Activated naive CD4-positive, alpha-beta T cell treated with anti-CD3 and anti-CD28 coated beads for 36 hours (primary cell): ENCODE data around the gene SRRT. TPM values are rescaled to one million over a fixed set of nuclear protein-coding genes. Genes with fewer than 3 reads are reported as not detected.
A peak's percentile ranks its signal among the peaks of the same experiment; 100 is the strongest.

ENCODE experiments used
- CTCF ChIA-PET: fragments of 350-600 bp; sonication (Branson Sonifier 250); formaldehyde crosslinking; loops from one replicate; lab custom pipeline; 2021; ENCODE audit warnings: antibody characterized with exemption; lab: Charles Lee
- DNase-seq: peaks from one replicate; pipeline ENCODE4 v3.0.0-alpha.2; 2020
- H3K27ac Mint-ChIP-seq: one replicate; pipeline ENCODE4 v1.8.0; 2021; ENCODE audit warnings: mild to moderate bottlenecking, mixed read lengths
- H3K27me3 Mint-ChIP-seq: one replicate; pipeline ENCODE4 v1.8.0; 2021; ENCODE audit warnings: low read depth, mixed read lengths
- H3K36me3 Mint-ChIP-seq: one replicate; pipeline ENCODE4 v1.8.0; 2021; ENCODE audit warnings: low read depth, mixed read lengths
- H3K4me1 Mint-ChIP-seq: one replicate; pipeline ENCODE4 v1.8.0; 2021; ENCODE audit warnings: low read depth, mixed read lengths
- H3K4me3 Mint-ChIP-seq: one replicate; pipeline ENCODE4 v1.8.0; 2021; ENCODE audit warnings: mild to moderate bottlenecking, moderate library complexity, mixed read lengths
- H3K9me3 Mint-ChIP-seq: one replicate; pipeline ENCODE4 v1.8.0; 2021; ENCODE audit warnings: mixed read lengths
- intact Hi-C: fragments of 100-400 bp; cut with micrococcal nuclease; formaldehyde crosslinking; loops from one replicate; pipeline ENCODE4 v1.15.1; 2023
- total RNA-seq, 2 experiments: library from RNA; stranded (reverse); gene quantifications; one replicate each; pipeline ENCODE4 v1.2.3, GENCODE V29; 2021

The SRRT gene
- total RNA-seq, 2 experiments from 2014 or later = 166 to 169 TPM

- intact Hi-C loops = no loop called here
- DNase-seq = no peak
- H3K27me3 Mint-ChIP-seq = no peaks in the 10 kb centered on the region
- CTCF ChIA-PET = no interaction called here
- H3K4me1 Mint-ChIP-seq = no peaks in the 10 kb centered on the region
- no peak overlapping the region for H3K4me3 Mint-ChIP-seq
- no peak overlapping the region for H3K27ac Mint-ChIP-seq
- H3K36me3 Mint-ChIP-seq = peaks cover 17% of the 10 kb centered on the region
- no peaks in the 10 kb centered on the region for H3K9me3 Mint-ChIP-seq
Measured at GRCh38 chr7:100860702-100861615, 13.9 kb upstream of the SRRT start.

DNA sequence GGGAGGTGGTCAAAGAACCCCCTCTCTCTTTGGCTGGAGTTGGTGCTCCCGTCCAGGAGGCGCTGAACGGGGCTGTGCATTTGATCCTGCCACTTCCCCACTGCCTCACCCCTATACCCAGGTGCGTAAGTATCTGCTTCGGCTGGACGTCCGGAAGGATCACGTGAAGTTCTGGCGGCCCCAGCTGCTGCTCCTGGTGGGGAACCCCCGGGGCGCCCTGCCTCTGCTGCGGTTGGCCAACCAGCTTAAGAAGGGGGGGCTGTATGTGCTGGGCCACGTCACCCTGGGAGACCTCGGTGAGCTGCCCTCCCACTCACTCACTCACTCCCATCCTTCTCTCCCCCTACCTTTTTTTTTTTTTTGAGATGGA lies 13.3 kb upstream of the SRRT start:
- H3K4me3 Mint-ChIP-seq = no peak overlapping the region
- no peaks in the 10 kb centered on the region for H3K9me3 Mint-ChIP-seq
- intact Hi-C loops = no loop called here
- no peak for DNase-seq
- H3K4me1 Mint-ChIP-seq = peaks cover 3% of the 10 kb centered on the region
- no peak overlapping the region for H3K27ac Mint-ChIP-seq
- CTCF ChIA-PET = interaction anchor here (0.8 kb wide), 1 partner anchor 62 kb away, joined by 4 read pairs; no protein-coding TSS in a partner anchor
- peaks cover 17% of the 10 kb centered on the region for H3K36me3 Mint-ChIP-seq
- no peaks in the 10 kb centered on the region for H3K27me3 Mint-ChIP-seq

GRCh38 chr7:100863406-100863950 lies 11.4 kb upstream of the SRRT start:
- Mint-ChIP-seq H3K9me3 (no peaks in the 10 kb centered on the region), H3K4me1 (peaks cover 14% of the 10 kb centered on the region), H3K36me3 (peaks cover 16% of the 10 kb centered on the region), H3K27me3 (no peaks in the 10 kb centered on the region), H3K4me3 (no peak overlapping the region), H3K27ac (no peak overlapping the region)
- CTCF ChIA-PET = no interaction called here
- intact Hi-C loops = no loop called here
- DNase-seq = no peak

GRCh38 chr7:100864263-100864845 lies 10.5 kb upstream of the SRRT start:
- intact Hi-C loops = no loop called here
- Mint-ChIP-seq H3K27me3 (no peaks in the 10 kb centered on the region), H3K4me3 (no peak overlapping the region), H3K36me3 (peaks cover 19% of the 10 kb centered on the region), H3K27ac (no peak overlapping the region), H3K4me1 (peaks cover 14% of the 10 kb centered on the region), H3K9me3 (no peaks in the 10 kb centered on the region)
- CTCF ChIA-PET = interaction anchor here (0.7 kb wide), 1 partner anchor 65 kb away, joined by 7 read pairs; no protein-coding TSS in a partner anchor
- DNase-seq = no peak

DNA sequence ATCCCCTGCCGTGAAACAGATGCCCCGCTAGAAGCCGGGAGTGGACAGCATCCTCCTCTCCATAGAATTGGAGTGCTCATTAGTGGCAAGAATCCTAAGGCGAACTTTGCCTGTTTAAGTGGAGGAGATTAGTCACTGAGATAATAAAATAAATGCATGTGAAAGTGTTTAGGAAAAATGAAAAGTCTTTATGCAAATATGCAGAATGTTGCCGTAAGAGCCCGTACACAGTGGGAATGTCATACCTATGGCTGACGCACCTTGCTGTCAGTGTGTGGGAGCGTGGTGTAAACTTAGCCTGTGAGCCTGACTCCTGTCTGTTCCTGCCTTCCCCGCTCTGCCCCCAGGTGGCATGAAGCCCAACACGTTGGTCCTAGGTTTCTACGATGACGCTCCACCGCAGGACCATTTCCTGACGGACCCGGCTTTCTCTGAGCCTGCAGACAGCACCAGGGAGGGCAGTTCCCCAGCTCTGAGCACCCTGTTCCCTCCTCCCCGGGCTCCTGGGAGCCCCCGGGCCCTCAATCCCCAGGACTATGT lies 9.5 kb upstream of the SRRT start:
- H3K9me3 Mint-ChIP-seq = no peaks in the 10 kb centered on the region
- no peaks in the 10 kb centered on the region for H3K27me3 Mint-ChIP-seq
- H3K27ac Mint-ChIP-seq = peak overlapping the region; percentile 26
- no peak for DNase-seq
- peaks cover 14% of the 10 kb centered on the region for H3K4me1 Mint-ChIP-seq
- CTCF ChIA-PET = no interaction called here
- H3K4me3 Mint-ChIP-seq = peak overlapping the region; percentile 39
- peaks cover 12% of the 10 kb centered on the region for H3K36me3 Mint-ChIP-seq
- intact Hi-C loops = no loop called here

GRCh38 chr7:100865938-100866728 lies 8.8 kb upstream of the SRRT start:
- Mint-ChIP-seq H3K27me3 (no peaks in the 10 kb centered on the region), H3K27ac (peak overlapping the region; percentile 93), H3K4me1 (peaks cover 14% of the 10 kb centered on the region), H3K36me3 (peaks cover 6% of the 10 kb centered on the region), H3K4me3 (peak overlapping the region; percentile 90), H3K9me3 (no peaks in the 10 kb centered on the region)
- intact Hi-C loops = no loop called here
- peak; percentile 34 for DNase-seq
- CTCF ChIA-PET = interaction anchor here (0.9 kb wide), 1 partner anchor 161 kb away, joined by 3 read pairs; the partner anchor contains the start of gene POP7

DNA sequence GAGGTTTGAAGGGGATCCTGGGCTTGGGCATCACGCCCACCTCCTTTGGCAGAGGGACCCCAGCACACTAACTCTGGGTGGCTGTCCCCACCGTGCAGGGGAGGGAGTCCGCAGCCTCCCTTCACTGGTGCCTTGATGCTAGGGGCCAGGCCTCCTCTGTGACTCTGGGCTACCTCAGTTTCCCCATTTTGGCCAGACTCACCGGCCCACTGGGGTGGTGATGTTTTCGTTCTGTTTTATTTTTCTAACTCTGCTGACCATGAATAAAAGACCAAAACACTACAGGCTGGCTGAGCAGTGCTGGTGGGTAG lies 8.2 kb upstream of the SRRT start:
- intact Hi-C loops = loop anchor here (1.0 kb wide), 1 partner anchor 9 kb away; the partner anchor contains the start of gene SRRT
- Mint-ChIP-seq H3K27me3 (no peaks in the 10 kb centered on the region), H3K4me1 (peaks cover 14% of the 10 kb centered on the region), H3K4me3 (peak overlapping the region; percentile 90), H3K36me3 (peaks cover 10% of the 10 kb centered on the region), H3K27ac (peak overlapping the region; percentile 93), H3K9me3 (no peaks in the 10 kb centered on the region)
- DNase-seq = no peak
- CTCF ChIA-PET = interaction anchor here (0.9 kb wide), 1 partner anchor 161 kb away, joined by 3 read pairs; the partner anchor contains the start of gene POP7

DNA sequence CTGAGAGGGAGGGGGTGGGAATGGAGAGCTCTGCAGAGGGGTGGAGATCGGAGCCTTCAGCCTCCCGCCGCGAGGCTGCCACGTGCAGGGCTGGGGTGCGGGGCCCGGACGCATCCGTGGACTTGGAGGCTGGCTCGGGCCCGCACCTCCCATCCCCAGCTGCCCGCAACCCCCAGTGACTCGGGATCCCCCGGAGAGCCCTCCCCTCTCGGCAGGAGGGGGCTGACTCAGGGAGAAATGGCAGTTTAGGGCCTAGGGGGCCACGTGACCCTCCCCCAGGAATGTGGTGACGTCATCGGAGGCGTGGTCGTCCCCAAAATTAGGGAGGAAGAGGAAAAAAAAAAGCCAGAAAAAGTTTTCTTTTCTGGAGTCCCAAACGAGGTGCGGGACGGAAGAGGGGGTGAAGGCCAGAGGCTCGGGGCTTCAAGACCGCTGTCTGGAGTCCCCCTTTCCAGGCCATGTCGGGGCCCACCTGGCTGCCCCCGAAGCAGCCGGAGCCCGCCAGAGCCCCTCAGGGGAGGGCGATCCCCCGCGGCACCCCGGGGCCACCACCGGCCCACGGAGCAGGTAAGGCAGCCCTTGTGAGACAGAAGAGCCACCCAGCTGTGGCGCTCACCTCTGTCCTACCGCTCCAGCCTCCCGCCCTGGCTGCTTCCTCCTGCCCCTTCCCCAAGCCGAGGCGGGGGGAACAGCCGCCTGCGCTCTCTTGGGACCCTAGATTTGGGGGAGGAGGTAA lies 7.7 kb upstream of the SRRT start, which contains the start of gene TRIP6:
TRIP6 (plus strand) TSS at position 348 of the 736 bp plus-strand sequence; CDS start at position 459, 111 bp downstream.
- peak; percentile 84 for DNase-seq
- CTCF ChIA-PET = interaction anchor here (0.9 kb wide), 1 partner anchor 162 kb away, joined by 3 read pairs; the partner anchor contains the start of gene POP7
- peak within 1 kb of the TSS; percentile 90 for H3K4me3 Mint-ChIP-seq
- peaks cover 14% of the 10 kb centered on the region for H3K4me1 Mint-ChIP-seq
- intact Hi-C loops = loop anchor here (1.0 kb wide), 1 partner anchor 8 kb away; the partner anchor contains the start of gene SRRT
- H3K9me3 Mint-ChIP-seq = no peaks in the 10 kb centered on the region
- no peaks in the 10 kb centered on the region for H3K27me3 Mint-ChIP-seq
- peak within 1 kb of the TSS; percentile 93 for H3K27ac Mint-ChIP-seq
- peaks cover 11% of the 10 kb centered on the region for H3K36me3 Mint-ChIP-seq

GRCh38 chr7:100867776-100868485 lies 7.0 kb upstream of the SRRT start:
- H3K4me3 Mint-ChIP-seq = peak overlapping the region; percentile 90
- H3K27ac Mint-ChIP-seq = peak overlapping the region; percentile 32
- no peak for DNase-seq
- no peaks in the 10 kb centered on the region for H3K27me3 Mint-ChIP-seq
- intact Hi-C loops = loop anchor here (1.0 kb wide), 1 partner anchor 7 kb away; the partner anchor contains the start of gene SRRT
- H3K9me3 Mint-ChIP-seq = no peaks in the 10 kb centered on the region
- H3K4me1 Mint-ChIP-seq = peaks cover 14% of the 10 kb centered on the region
- H3K36me3 Mint-ChIP-seq = peaks cover 15% of the 10 kb centered on the region
- CTCF ChIA-PET = no interaction called here

GRCh38 chr7:100873599-100874299 lies 1.2 kb upstream of the SRRT start:
- peaks cover 33% of the 10 kb centered on the region for H3K4me1 Mint-ChIP-seq
- H3K4me3 Mint-ChIP-seq = peak overlapping the region; percentile 97
- H3K27me3 Mint-ChIP-seq = no peaks in the 10 kb centered on the region
- H3K9me3 Mint-ChIP-seq = no peaks in the 10 kb centered on the region
- DNase-seq = no peak
- intact Hi-C loops = loop anchor here (1.0 kb wide), 1 partner anchor 290 kb away; no protein-coding TSS in a partner anchor
- peak overlapping the region; percentile 98 for H3K27ac Mint-ChIP-seq
- CTCF ChIA-PET = interaction anchor here (1.5 to 1.8 kb wide), 2 partner anchors 15 to 22 kb away, joined by 4 to 5 read pairs; partner anchors contain the start of genes SLC12A9 and UFSP1
- peaks cover 56% of the 10 kb centered on the region for H3K36me3 Mint-ChIP-seq
